MM.1S (cell line): ENCODE measurements around the gene PIGZ.

ENCODE experiments used
- DNase-seq: peaks from one replicate; pipeline ENCODE4 v3.0.0-alpha.2; 2015
- H2AFZ ChIP-seq: fragments of 300-600 bp; sonication (generic); 2 replicates; pipeline ENCODE4 v1.6.0; 2016; ENCODE audit warnings: antibody characterized with exemption, low read length
- H3F3A ChIP-seq: fragments of 300-600 bp; sonication (generic); 2 replicates; pipeline ENCODE4 v1.6.1; 2016; ENCODE audit warnings: mild to moderate bottlenecking, antibody characterized with exemption, low read length, moderate library complexity, mixed read lengths; ENCODE audit not compliant: insufficient read depth
- H3K27ac ChIP-seq: fragments of 300-600 bp; sonication (generic); 2 replicates; pipeline ENCODE4 v1.5.1; 2016; ENCODE audit warnings: mild to moderate bottlenecking, low read length
- H3K27me3 ChIP-seq: fragments of 300-600 bp; sonication (generic); replicated peaks from 2 replicates; pipeline ENCODE4 v1.6.0; 2016; ENCODE audit warnings: low read length; ENCODE audit not compliant: insufficient read depth
- H3K36me3 ChIP-seq: fragments of 300-600 bp; sonication (generic); replicated peaks from 2 replicates; pipeline ENCODE4 v1.6.1; 2016; ENCODE audit warnings: mild to moderate bottlenecking, low read length, mixed read lengths; ENCODE audit not compliant: insufficient read depth
- H3K4me1 ChIP-seq: fragments of 300-600 bp; sonication (generic); 2 replicates; pipeline ENCODE4 v1.6.1; 2016; ENCODE audit warnings: low read length, mixed read lengths
- H3K4me2 ChIP-seq: fragments of 300-600 bp; sonication (generic); 2 replicates; pipeline ENCODE4 v1.6.0; 2016; ENCODE audit warnings: low read depth, low read length
- H3K4me3 ChIP-seq: fragments of 300-600 bp; sonication (generic); 2 replicates; pipeline ENCODE4 v1.5.1; 2016; ENCODE audit warnings: low read length, mixed read lengths
- H3K79me2 ChIP-seq: fragments of 300-600 bp; sonication (generic); 2 replicates; pipeline ENCODE4 v1.6.1; 2016; ENCODE audit warnings: mixed run types, low read length, mixed read lengths
- H3K9ac ChIP-seq: fragments of 300-600 bp; sonication (generic); 2 replicates; pipeline ENCODE4 v1.6.1; 2016; ENCODE audit warnings: low read length, mixed read lengths
- H3K9me2 ChIP-seq: fragments of 300-600 bp; sonication (generic); replicated peaks from 2 replicates; pipeline ENCODE4 v1.6.1; 2016; ENCODE audit warnings: mild to moderate bottlenecking, low read length, mixed read lengths; ENCODE audit not compliant: insufficient read depth
- H3K9me3 ChIP-seq: fragments of 300-600 bp; sonication (generic); replicated peaks from 2 replicates; pipeline ENCODE4 v1.6.1; 2016; ENCODE audit warnings: mild to moderate bottlenecking, low read length, mixed read lengths; ENCODE audit not compliant: insufficient read depth
- H4K20me1 ChIP-seq: fragments of 300-600 bp; sonication (generic); 2 replicates; pipeline ENCODE4 v1.6.1; 2016; ENCODE audit warnings: mild to moderate bottlenecking, low read length, moderate library complexity, mixed read lengths; ENCODE audit not compliant: insufficient read depth
- CTCF ChIP-seq: fragments of 300-600 bp; sonication (generic); IDR thresholded peaks from 2 replicates; pipeline ENCODE4 v1.5.1; 2016; ENCODE audit warnings: antibody characterized with exemption, low read length, mixed read lengths
- EZH2 ChIP-seq: fragments of 300-600 bp; sonication (generic); optimal IDR thresholded peaks from 2 replicates; pipeline ENCODE3; 2017; ENCODE audit warnings: low read depth, mild to moderate bottlenecking, antibody characterized with exemption, low read length, mixed read lengths
- EZH2phosphoT487 ChIP-seq: fragments of 300-600 bp; sonication (generic); IDR thresholded peaks from 2 replicates; pipeline ENCODE4 v1.6.1; 2018; ENCODE audit warnings: antibody characterized with exemption, low read length

PIGZ gene

GRCh38 chr3:196938576-196938975 lies 30.1 kb downstream of the PIGZ start:
- H3K4me1 ChIP-seq = peaks cover 8% of the 10 kb centered on the region; the same call in 1 of the 2 replicates
- H3F3A ChIP-seq = peaks cover 13% of the 10 kb centered on the region
- TF ChIP-seq EZH2 = no peak
- no peak for TF ChIP-seq EZH2phosphoT487
- TF ChIP-seq CTCF = no peak
- H3K9me3 ChIP-seq = no peaks in the 10 kb centered on the region
- H3K4me2 ChIP-seq = no peak overlapping the region
- peaks cover 56% of the 10 kb centered on the region for H3K79me2 ChIP-seq
- H3K27ac ChIP-seq = no peak overlapping the region
- no peak overlapping the region for H3K4me3 ChIP-seq
- H2AFZ ChIP-seq = no peak overlapping the region
- no peak overlapping the region for H3K9ac ChIP-seq
- no peaks in the 10 kb centered on the region; the same call in 1 of the 2 replicates for H4K20me1 ChIP-seq
- no peaks in the 10 kb centered on the region for H3K27me3 ChIP-seq
- no peak for DNase-seq
- peaks cover 28% of the 10 kb centered on the region for H3K36me3 ChIP-seq
- no peaks in the 10 kb centered on the region for H3K9me2 ChIP-seq

- H3K4me3 ChIP-seq = no peak overlapping the region
- peaks cover 51% of the 10 kb centered on the region for H3K79me2 ChIP-seq
- H3K27ac ChIP-seq = no peak overlapping the region
- H3K27me3 ChIP-seq = no peaks in the 10 kb centered on the region
- H3K9ac ChIP-seq = no peak overlapping the region
- H2AFZ ChIP-seq = no peak overlapping the region
- H3K4me2 ChIP-seq = no peak overlapping the region
- no peak for DNase-seq
- TF ChIP-seq CTCF = no peak
- no peak for TF ChIP-seq EZH2phosphoT487
- no peak for TF ChIP-seq EZH2
- H3K4me1 ChIP-seq = peaks cover 4% of the 10 kb centered on the region; the same call in 1 of the 2 replicates
- H3K9me3 ChIP-seq = no peaks in the 10 kb centered on the region
- H3K36me3 ChIP-seq = peaks cover 28% of the 10 kb centered on the region
- no peaks in the 10 kb centered on the region for H3K9me2 ChIP-seq
- H3F3A ChIP-seq = peaks cover 13% of the 10 kb centered on the region
- H4K20me1 ChIP-seq = no peaks in the 10 kb centered on the region
Measured at GRCh38 chr3:196938124-196938523, 30.5 kb downstream of the PIGZ start.

GRCh38 chr3:196936288-196936687 lies 32.3 kb downstream of the PIGZ start:
- Histone ChIP-seq H3F3A (peaks cover 16% of the 10 kb centered on the region; the same call in 1 of the 2 replicates), H3K9me2 (no peaks in the 10 kb centered on the region), H3K4me3 (no peak overlapping the region), H3K27ac (no peak overlapping the region), H3K27me3 (no peaks in the 10 kb centered on the region), H4K20me1 (no peaks in the 10 kb centered on the region), H2AFZ (no peak overlapping the region), H3K9me3 (no peaks in the 10 kb centered on the region), H3K4me1 (peaks cover 4% of the 10 kb centered on the region; the same call in 1 of the 2 replicates), H3K4me2 (no peak overlapping the region), H3K9ac (no peak overlapping the region), H3K79me2 (peaks cover 35% of the 10 kb centered on the region), H3K36me3 (peaks cover 35% of the 10 kb centered on the region)
- DNase-seq = no peak
- TF ChIP-seq EZH2phosphoT487 = no peak
- no peak for TF ChIP-seq EZH2
- TF ChIP-seq CTCF = no peak
